Neural progenitor cell (in vitro differentiated cells): ENCODE data around the gene USP44. TPM values are rescaled to one million over a fixed set of nuclear protein-coding genes. Genes with fewer than 3 reads are reported as not detected.
A peak's percentile ranks its signal among the peaks of the same experiment; 100 is the strongest.

Source experiments
- DNase-seq: peaks from one replicate; pipeline ENCODE4 v3.0.0-alpha.2; 2016; ENCODE audit warnings: low spot score
- H2AFZ ChIP-seq: fragments of 200-600 bp; sonication (generic); replicated peaks from 2 replicates; pipeline ENCODE4 v1.6.1; 2016; ENCODE audit warnings: antibody characterized with exemption
- H3F3A ChIP-seq: fragments of 200-600 bp; sonication (generic); 2 replicates; pipeline ENCODE4 v1.6.1; 2016; ENCODE audit warnings: antibody characterized with exemption, low read depth
- H3K27ac ChIP-seq: fragments of 200-600 bp; sonication (generic); 2 replicates; pipeline ENCODE4 v1.5.1; 2016; ENCODE audit warnings: mild to moderate bottlenecking
- H3K27me3 ChIP-seq: fragments of 200-600 bp; sonication (generic); 2 replicates; pipeline ENCODE4 v1.6.1; 2016; ENCODE audit warnings: mild to moderate bottlenecking, moderate library complexity
- H3K36me3 ChIP-seq: fragments of 200-600 bp; sonication (generic); 2 replicates; pipeline ENCODE4 v1.5.1; 2016
- H3K4me1 ChIP-seq: fragments of 200-600 bp; sonication (generic); 2 replicates; pipeline ENCODE4 v1.6.1; 2016; ENCODE audit warnings: mixed run types
- H3K4me2 ChIP-seq: fragments of 200-600 bp; sonication (generic); 2 replicates; pipeline ENCODE4 v1.6.1; 2016
- H3K4me3 ChIP-seq: fragments of 200-600 bp; sonication (generic); 2 replicates; pipeline ENCODE4 v1.5.1; 2016
- H3K79me2 ChIP-seq: fragments of 200-600 bp; sonication (generic); 2 replicates; pipeline ENCODE4 v1.6.1; 2016; ENCODE audit warnings: low read depth
- H3K9ac ChIP-seq: fragments of 200-600 bp; sonication (generic); 2 replicates; pipeline ENCODE4 v1.6.1; 2016
- H3K9me3 ChIP-seq: fragments of 200-600 bp; sonication (generic); 2 replicates; pipeline ENCODE4 v1.5.1; 2016; ENCODE audit warnings: low read depth
- H4K20me1 ChIP-seq: fragments of 200-600 bp; sonication (generic); 2 replicates; pipeline ENCODE4 v1.6.1; 2016; ENCODE audit warnings: low read depth
- H3K27ac Mint-ChIP-seq: 3 replicates; pipeline ENCODE4 v1.8.0; 2021; ENCODE audit warnings: mixed read lengths
- H3K27me3 Mint-ChIP-seq: 2 replicates; pipeline ENCODE4 v1.8.0; 2022; ENCODE audit warnings: low read depth, mild to moderate bottlenecking, inconsistent platforms, moderate library complexity, mixed read lengths; ENCODE audit not compliant: insufficient read depth
- H3K36me3 Mint-ChIP-seq: 3 replicates; pipeline ENCODE4 v1.8.0; 2021; ENCODE audit warnings: mixed read lengths
- H3K4me1 Mint-ChIP-seq: 3 replicates; pipeline ENCODE4 v1.8.0; 2021; ENCODE audit warnings: mixed read lengths
- H3K4me3 Mint-ChIP-seq: 3 replicates; pipeline ENCODE4 v1.8.0; 2021; ENCODE audit warnings: mild to moderate bottlenecking, moderate library complexity, mixed read lengths
- H3K9me3 Mint-ChIP-seq: 3 replicates; pipeline ENCODE4 v1.8.0; 2020; ENCODE audit warnings: mixed read lengths
- CTCF ChIP-seq: fragments of 200-600 bp; sonication (generic); IDR thresholded peaks from 2 replicates; pipeline ENCODE4 v1.5.1; 2017; ENCODE audit warnings: antibody characterized with exemption, mild to moderate bottlenecking
- EZH2 ChIP-seq: fragments of 200-600 bp; sonication (generic); IDR thresholded peaks from 2 replicates; pipeline ENCODE4 v1.6.1; 2017; ENCODE audit warnings: antibody characterized with exemption, mild to moderate bottlenecking, moderate library complexity
- EZH2phosphoT487 ChIP-seq: fragments of 200-600 bp; sonication (generic); IDR thresholded peaks from 2 replicates; pipeline ENCODE4 v1.6.1; 2017; ENCODE audit warnings: antibody characterized with exemption
- total RNA-seq: library from RNA; depleted of rRNA; stranded (reverse); fragments of >200 nt; gene quantifications from 2 replicates; pipeline ENCODE4 v1.2.3, GENCODE V29; 2015; ENCODE audit warnings: low replicate concordance

USP44 gene
- total RNA-seq, 1 donor from 2014 or later, result 79.4 TPM

DNA sequence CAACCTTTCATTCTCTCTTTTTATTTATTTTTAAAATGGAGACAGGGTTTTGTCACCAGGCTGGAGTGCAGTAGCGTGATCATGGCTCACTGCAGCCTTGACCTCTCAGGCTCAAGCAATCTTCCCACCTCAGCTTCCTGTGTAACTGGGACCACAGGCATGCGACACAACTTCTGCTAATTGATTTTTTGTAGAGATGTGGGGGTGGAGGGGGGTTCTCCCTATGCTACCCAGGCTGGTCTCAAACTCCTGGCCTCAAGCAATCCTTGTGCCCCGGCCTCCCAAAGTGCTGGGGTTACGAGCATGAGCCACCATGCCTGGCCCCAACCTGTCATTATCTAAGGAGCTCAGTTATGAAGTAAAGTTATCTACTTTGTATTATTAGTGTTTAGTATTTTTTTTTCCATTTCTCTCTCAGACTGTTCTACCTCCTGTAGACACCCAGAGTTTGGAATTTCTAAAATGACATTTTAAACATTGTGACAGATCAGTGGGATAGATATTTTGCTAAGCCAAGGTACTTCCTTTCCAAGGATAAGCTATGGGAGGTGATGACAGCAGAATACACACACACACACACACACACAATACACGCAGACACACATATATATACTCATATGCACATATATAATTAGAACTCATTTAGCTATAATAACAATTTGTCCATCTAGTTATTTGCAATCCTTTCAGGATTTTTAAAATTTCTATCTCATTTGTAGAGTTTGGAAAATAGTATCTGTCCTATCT is 2.1 kb upstream of the USP44 start:
- peaks cover 17% of the 10 kb centered on the region for H3K79me2 ChIP-seq

GRCh38 chr12:95551913-95552516 is 739 bp upstream of the USP44 start:
- TF ChIP-seq CTCF, result no peak
- TF ChIP-seq EZH2, result no peak
- TF ChIP-seq EZH2phosphoT487, result no peak
- Histone ChIP-seq H3K4me1 (peaks cover 29% of the 10 kb centered on the region), H3F3A (peaks cover 54% of the 10 kb centered on the region), H3K36me3 (no peaks in the 10 kb centered on the region), H3K9ac (no peak overlapping the region), H4K20me1 (no peaks in the 10 kb centered on the region), H3K27me3 (no peaks in the 10 kb centered on the region), H3K79me2 (peaks cover 31% of the 10 kb centered on the region), H3K27ac (peak overlapping the region; percentile 85), H3K4me3 (peak overlapping the region; percentile 96), H3K9me3 (peaks cover 4% of the 10 kb centered on the region), H3K4me2 (peak overlapping the region; percentile 93), H2AFZ (peak overlapping the region; percentile 38)
- DNase-seq, result no peak
- H3K9me3 Mint-ChIP-seq, result peaks cover 7% of the 10 kb centered on the region
- H3K27ac Mint-ChIP-seq, result peak overlapping the region; percentile 36
- peaks cover 8% of the 10 kb centered on the region for H3K27me3 Mint-ChIP-seq
- H3K4me1 Mint-ChIP-seq, result peaks cover 32% of the 10 kb centered on the region
- peak overlapping the region; percentile 82 for H3K4me3 Mint-ChIP-seq
- peaks cover 6% of the 10 kb centered on the region for H3K36me3 Mint-ChIP-seq

More for the DNA sequence above, 2.1 kb upstream of the USP44 start:
- Histone ChIP-seq H3K4me3 (no peak overlapping the region), H3K4me1 (peaks cover 24% of the 10 kb centered on the region), H3F3A (peaks cover 40% of the 10 kb centered on the region), H3K4me2 (no peak overlapping the region), H3K9ac (no peak overlapping the region), H4K20me1 (no peaks in the 10 kb centered on the region), H3K36me3 (no peaks in the 10 kb centered on the region), H2AFZ (no peak overlapping the region), H3K27ac (no peak overlapping the region), H3K27me3 (no peaks in the 10 kb centered on the region), H3K9me3 (peaks cover 4% of the 10 kb centered on the region)
- Mint-ChIP-seq H3K4me1 (peaks cover 23% of the 10 kb centered on the region), H3K36me3 (peaks cover 6% of the 10 kb centered on the region), H3K4me3 (peak overlapping the region; percentile 10), H3K27ac (no peak overlapping the region), H3K9me3 (peaks cover 7% of the 10 kb centered on the region), H3K27me3 (peaks cover 5% of the 10 kb centered on the region)
- no peak for DNase-seq
- TF ChIP-seq EZH2phosphoT487 (no peak), EZH2 (no peak), CTCF (no peak)

DNA sequence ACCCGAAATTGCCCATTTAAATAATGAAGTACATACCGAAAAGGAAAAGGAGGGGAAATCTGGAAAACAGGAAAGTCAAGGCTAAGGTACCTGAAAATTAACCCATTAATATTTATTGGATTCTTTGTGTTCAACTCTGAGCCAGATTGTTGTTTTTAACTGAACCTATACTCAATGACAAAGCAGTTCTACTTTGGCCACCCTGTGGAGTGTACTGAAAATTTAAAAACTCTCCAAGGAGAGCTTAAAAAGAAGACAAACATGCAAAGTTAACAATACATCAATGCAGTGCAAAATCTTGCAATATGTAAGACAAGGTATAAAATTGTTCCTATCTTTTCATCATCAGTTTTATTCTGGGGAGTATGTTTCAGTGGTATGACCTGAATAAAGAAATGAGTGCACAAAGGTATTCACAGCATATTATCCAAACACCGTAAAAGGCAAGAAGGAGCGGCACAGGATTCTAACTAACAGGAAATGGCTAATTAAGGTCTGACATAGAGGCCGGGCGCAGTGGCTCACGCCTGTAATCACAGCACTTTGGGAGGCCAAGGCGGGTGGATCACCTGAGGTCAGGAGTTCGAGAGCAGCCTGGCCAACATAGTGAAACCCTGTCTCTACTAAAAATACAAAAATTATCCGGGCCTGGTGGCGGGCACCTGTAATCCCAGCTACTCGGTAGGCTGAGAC is 1.7 kb downstream of the USP44 start:
- DNase-seq, result no peak
- peaks cover 53% of the 10 kb centered on the region for H3K4me1 ChIP-seq
- H3K27ac Mint-ChIP-seq, result no peak overlapping the region
- H2AFZ ChIP-seq, result no peak overlapping the region
- H3K4me1 Mint-ChIP-seq, result peaks cover 51% of the 10 kb centered on the region
- H3K4me2 ChIP-seq, result peak overlapping the region; percentile 93
- no peak overlapping the region for H3K9ac ChIP-seq
- H3K4me3 Mint-ChIP-seq, result peak overlapping the region; percentile 89
- H3F3A ChIP-seq, result peaks cover 67% of the 10 kb centered on the region
- H3K9me3 Mint-ChIP-seq, result peaks cover 7% of the 10 kb centered on the region
- H3K36me3 ChIP-seq, result no peaks in the 10 kb centered on the region
- H4K20me1 ChIP-seq, result no peaks in the 10 kb centered on the region
- peaks cover 4% of the 10 kb centered on the region for H3K9me3 ChIP-seq
- H3K27me3 ChIP-seq, result no peaks in the 10 kb centered on the region
- H3K27me3 Mint-ChIP-seq, result peaks cover 8% of the 10 kb centered on the region
- peak overlapping the region; percentile 94 for H3K27ac ChIP-seq
- peaks cover 6% of the 10 kb centered on the region for H3K36me3 Mint-ChIP-seq
- H3K79me2 ChIP-seq, result peaks cover 56% of the 10 kb centered on the region
- peak overlapping the region; percentile 96 for H3K4me3 ChIP-seq
- TF ChIP-seq EZH2 (no peak), EZH2phosphoT487 (no peak), CTCF (no peak)
